HG02943 (cell line): ENCODE data around the gene WDFY4.

Source experiments
- ATAC-seq: cut with Tn5 transposase; IDR thresholded peaks from one replicate; pipeline ENCODE4 v1.9.1; 2021; ENCODE audit warnings: mild to moderate bottlenecking, low read depth, moderate library complexity; ENCODE audit not compliant: unreplicated experiment

WDFY4 gene

DNA sequence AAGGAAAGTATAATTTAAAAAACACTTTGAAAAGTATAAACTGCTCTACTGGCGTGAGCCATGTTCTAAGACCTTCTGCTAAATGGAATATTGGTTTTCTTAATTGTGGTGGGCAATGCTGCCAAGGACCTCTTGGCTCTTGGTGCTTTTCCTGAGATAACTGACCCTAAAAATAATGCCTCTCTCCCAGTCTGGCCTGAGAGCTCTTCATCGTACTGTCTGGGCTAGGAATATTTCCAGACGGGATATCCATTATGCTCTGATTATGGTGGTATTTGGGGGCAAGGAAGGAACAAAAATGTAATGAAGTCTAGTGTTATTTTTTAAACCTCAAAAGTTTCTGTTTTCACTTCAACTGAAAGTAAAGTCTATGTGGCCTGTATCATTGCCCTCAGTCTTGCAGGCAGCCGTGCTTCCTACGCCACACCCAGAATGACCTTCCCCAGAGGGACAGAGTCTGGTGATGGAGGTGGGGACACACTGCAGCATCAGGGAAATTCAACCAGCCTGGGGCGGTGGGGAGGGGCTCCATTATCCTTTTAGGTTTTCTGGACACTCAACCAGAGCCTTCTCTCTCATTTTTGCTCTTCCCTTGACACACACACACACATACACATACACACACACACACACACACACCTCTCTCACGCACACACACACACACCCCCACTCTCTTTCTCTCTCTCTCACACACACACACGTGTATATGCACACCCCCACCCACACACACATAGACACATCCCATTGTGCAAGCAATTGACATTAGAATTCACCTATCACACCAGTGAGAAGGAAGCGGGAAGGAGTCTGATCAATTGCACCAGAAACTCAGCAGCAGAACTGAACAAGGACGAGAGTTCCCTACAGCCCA, 155.4 kb downstream of the WDFY4 start:
- no peak for ATAC-seq

DNA sequence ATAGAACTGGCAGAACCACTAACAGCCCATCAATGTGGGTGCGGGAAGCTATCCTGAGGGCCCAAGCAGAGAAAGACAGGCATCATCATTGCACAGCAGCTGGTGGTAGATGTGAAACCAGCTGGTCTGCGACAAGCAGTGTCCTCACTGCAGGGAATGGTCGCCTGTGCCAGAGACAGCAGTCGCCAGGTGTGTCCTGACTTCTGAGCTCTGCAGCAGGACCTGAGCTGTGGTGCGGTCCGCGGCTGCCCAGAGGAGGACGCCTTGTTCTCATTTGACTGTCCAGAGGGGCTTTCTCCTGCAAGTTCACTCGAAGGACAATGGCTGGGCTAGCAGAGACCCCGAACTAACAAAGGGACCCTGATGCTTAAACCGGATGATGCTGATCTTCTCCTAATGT, 157.6 kb downstream of the WDFY4 start:
- no peak for ATAC-seq

DNA sequence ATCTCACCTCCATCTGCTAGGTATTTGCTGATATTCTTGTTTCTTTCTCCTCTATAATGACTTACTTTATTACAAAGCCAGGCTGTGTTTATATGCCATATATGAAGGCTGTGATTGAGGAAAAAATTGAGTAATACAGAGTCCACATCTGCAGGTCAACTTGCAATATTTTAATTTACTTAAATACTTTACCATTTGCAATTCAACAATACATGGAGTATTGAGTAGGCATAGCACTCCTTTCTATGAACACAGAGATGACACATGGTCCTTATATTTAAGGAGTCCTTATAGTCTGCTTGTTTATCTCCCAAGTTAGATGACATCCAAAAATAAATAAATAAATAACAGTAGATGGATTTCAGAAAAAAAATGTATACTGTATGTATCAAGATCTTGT, 158.5 kb downstream of the WDFY4 start:
- ATAC-seq, result no peak

DNA sequence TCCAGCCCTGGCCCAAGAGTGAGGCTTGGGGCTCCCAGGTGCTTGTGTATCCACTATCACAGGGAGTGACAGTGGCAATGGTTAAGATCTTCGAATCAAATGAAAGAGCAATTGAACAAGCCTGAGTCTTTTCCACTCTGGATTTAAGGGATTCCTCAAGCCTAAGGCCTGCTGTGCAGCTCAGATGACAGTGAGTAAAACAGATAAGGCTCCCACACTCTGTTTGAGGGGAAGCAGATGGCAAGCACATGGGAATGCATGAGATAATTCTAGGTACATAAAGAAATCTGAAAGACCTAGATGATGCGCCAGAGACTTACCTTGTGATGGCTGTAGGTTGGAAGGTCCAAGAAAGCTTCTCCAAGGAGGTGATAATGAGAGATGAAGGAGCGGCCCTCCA, 159.9 kb downstream of the WDFY4 start:
- ATAC-seq, result no peak

DNA sequence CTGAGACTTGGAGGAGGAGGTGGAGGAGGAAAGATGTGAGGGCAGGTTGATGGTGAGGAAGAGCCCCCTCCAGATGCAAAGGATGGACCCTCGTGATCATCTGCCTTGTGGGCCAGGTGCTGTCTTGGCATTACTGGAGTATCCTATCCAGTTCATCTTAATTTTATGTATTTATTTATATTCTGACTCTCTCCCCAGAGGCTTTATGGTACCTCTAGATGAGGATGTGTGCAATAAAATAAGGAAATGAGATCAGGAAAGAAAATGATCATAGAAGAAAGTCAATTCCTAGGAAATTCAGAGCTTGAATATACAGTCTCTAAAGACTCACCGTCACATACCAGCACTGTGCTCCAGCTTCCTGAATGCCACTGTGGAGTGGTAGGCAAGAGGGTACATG, 160.8 kb downstream of the WDFY4 start:
- ATAC-seq, result no peak

DNA sequence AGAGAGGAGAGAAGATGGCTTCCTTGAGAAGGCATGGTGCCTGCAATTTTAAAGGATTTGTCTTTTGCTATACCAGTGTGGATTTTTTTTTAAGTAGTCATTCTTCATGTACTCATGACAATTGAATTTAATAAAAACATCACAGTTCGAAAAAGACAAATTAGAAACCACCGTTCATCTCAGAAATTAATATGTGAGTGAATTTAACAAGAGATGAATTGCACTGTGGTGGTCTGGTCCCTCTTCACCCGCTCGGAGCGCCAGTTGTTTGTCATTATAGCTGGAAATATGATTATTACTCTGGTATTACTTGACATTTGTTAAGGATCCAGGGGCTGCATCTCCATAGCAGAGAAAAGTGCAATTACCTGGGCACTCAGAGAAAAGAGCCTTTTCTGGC, 163.0 kb downstream of the WDFY4 start:
- no peak for ATAC-seq

DNA sequence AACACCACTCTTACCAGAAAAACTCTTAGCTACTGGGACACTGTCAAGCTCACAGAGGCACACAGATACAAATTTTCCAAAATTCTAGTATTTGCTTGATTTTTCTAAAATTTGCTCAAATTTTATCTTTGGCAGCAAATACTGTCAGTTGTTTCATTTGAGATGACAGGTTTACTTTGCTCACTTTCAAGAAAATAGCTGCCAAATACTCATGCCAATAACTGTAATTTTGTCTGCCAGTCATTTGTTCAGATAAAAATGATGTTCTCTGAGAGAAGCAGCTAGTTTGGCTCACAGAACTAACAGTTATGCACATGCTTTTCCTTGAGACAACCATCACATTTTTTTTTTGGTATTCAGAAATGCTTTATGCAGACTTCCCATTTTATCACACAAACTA, 172.2 kb downstream of the WDFY4 start:
- no peak for ATAC-seq

DNA sequence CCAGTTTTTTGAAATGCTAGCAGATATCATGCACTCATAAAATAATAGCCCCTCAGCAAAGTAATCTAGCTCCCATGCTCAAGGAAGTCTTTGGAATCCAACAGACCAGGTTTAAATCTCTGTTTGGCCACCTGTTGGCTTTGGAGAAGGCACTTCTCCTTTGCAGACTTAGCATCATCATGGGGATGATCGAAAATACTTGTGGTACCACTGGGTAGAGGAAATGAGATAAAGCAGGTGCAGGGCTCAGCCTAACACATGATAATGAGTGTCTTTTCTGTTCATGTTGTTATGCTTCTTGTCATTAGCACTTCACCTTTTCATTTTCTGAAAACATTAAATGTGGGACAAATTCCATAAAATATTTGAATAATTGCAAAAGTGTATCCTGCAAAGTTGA, 187.6 kb downstream of the WDFY4 start:
- ATAC-seq, result no peak

DNA sequence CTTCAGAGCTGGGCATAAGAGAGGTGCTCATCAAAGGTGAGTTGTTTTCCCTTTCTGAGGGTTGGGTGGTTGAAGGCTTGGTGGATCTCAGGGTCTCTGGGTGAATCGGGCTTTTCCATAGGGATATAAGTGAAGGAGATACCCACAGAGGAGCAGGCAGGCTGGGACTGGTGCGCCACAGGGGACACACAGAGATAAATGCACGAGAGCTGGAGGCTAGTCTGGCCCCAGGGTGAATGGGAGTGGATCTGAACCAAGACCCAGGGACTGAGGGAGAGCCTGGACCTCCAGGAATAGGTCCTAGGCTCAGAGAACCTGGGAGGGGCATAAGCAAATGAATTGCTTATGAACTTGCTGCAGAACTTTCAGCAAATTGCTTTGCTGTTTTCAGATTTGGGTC, 193.4 kb downstream of the WDFY4 start:
- ATAC-seq, result no peak

DNA sequence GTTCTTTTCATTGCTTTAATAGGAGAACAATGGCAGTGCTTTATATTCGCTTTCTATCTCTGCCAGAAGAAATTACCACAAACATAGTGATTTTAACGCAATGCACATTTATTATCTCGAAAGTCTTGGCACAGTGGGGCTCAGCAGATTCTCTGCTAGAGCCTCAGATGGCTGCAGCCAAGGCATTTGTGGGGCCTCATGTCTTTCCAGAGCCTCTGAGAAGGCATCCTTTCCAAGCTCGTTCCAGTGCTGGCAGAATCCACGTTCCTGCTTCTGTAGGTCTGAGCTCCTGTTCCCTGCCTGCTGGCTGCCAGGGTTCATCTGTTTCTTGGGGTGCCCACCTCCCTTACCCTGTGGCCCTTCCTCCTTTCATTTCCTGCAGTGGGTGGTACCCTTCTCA, 194.8 kb downstream of the WDFY4 start:
- no peak for ATAC-seq

DNA sequence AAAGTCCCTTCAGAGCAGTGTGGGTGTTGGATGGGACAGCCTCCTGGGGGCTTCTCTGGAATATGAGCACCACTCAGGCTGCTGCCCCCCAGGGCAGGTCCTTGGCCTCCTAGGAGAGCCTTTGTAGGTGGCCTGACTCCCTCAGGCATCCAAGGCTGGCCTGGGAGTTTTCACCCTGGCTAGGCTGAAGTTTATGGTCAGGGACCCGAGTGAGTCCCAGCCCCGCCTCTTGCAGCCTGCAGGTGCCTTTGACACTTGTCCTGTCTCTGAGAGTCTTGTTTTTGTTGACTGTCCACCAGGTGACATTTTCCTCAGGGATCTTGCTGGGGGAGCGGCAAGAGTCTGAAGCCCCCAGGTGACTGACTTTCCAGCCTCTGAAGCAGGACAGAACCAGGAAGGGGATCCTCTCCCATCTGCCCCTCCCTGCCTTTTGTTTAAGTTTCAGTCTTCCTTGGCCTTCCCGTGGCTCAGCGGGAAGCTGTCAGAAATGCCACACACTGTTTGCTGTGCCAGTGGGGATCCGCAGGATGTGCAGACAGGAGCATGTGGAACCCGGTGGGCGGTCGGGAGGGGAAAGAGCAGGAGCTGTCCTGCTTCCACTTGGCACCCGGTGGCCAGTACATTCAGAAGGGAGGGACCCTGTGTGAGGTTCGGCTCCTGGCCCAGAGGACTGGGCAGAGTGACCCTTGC, 195.5 kb downstream of the WDFY4 start:
- no peak for ATAC-seq

DNA sequence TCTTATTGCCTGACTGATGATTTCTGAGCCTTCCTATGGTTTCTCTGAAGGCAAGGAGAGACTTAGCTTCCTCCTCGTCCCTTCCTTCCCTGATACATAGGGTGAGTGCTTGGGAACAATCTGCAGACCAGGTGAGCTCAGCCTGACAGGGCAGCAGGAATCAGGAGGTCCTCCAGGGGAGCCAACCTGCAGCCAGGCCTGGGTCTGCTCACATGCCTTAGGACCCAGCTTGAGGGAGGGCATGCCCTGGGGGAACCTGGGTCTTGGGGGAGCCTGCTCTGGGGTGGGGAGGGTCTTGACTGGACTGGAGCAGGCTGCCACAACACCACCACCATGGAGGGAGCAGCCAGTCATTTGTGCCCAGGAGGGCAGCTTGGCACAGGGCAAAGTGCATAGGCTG, 197.3 kb downstream of the WDFY4 start:
- ATAC-seq, result no peak

DNA sequence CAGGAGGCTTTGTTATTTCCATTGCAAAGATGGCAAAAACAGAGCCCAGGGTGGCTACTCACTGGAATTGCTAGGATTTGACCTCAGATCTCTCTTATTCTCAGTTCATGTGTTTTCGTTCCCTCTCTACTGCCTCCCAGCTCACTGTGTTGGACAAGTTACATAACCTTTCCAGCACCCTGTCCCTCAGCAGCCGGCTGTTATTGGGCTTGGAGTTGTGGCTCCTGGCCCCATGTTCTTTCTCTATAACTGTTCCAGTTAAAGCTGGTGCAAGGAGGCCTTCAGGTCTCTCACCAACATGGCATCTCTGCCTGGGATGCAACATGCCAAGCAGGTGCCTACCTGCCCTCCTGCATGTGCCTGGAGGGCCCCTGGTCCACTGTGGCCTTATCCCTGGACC, 198.2 kb downstream of the WDFY4 start:
- ATAC-seq, result no peak

DNA sequence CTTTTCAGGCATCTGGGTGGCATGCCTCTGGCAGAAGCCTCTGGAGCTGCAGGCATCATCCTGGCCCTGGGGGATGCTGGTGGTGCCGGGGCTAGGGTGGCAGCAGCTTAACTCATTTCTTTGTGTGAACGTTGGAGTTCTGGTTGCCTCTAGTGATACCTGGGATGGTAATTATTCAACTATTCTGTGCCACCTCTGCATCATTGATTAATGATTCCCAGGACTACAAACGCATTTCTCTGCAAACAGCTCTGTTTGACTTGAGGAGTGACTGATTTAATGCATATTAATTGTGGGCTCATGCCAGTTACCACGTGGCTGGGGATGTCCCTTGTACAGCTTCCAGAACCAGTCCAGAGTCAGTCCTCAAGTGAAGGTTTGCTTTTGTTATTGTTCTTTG, 199.0 kb downstream of the WDFY4 start:
- ATAC-seq, result no peak

DNA sequence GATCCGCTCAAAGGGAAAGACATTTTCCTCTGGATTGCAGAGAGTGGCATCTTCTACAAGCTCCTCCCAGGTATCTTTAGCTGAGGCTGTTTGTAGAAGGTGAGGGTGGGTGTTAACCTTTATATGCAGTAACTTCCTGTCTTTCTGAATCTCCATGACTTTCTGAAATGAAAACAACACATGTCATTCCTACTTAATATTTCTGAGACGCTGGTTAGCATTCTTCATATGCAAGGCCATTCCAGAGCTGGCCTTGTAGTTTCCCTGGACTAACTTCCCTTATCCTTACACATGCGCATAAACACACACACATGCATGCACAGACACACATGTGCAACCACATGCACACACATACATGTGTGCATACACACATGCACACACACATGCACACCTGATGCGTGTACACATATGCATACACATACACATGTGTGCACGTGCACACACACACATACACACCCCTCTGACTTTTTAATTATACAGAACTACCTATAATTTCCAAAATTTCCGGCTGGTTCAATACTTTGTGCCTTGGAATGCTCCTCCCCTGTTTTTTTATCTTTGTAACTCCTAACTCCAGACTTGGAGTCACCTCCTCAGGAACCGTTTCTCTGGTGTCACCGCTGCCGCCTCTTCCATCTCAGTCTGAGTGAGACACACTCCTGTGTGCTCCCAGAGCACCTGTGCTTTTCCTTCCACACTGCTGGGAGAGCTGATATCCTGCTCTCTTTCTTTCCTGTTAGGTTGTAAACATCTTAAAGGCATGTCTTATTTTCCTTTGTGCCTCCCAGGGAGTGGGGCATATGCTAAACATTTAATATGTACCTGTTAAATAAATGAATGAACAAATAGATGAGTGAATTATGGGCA, 199.7 kb downstream of the WDFY4 start:
- ATAC-seq, result no peak

DNA sequence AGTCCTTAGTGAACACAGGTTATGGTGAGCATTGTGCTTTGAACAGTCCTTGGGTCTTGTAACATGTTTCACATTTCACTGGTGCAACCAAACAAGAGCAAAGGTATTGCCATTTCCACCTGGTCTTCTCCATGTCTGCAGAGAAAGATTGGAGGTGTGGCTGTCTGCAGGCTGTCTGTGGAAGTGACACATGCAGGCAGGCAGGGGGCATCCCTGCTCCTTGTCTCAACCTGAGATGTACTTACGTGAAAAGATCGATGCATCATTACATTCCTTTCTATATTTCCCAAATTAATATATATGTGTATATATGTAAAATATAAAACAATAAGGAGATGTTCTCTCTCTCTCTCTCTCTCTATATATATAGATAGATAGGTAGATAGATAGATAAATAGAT, 200.7 kb downstream of the WDFY4 start:
- ATAC-seq, result no peak

DNA sequence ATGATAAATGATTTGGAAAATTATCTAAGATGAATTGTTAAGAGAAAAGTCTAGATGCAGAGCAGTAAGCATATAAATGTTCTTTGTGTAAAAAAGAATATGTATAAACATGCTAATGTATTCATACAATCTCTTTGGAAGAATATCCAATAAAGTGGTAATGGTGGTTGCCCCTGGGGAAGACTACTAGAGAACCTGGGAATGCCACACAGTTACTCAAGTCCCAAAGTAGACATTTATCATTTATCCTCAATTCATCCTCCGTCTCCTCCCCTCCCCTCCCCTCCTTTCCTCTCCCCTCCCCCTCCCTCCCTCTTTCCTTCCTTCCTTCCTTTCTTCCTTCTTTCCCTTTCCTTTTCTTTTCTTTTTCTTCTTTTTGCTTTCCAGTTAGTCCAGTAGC, 203.3 kb downstream of the WDFY4 start:
- no peak for ATAC-seq

DNA sequence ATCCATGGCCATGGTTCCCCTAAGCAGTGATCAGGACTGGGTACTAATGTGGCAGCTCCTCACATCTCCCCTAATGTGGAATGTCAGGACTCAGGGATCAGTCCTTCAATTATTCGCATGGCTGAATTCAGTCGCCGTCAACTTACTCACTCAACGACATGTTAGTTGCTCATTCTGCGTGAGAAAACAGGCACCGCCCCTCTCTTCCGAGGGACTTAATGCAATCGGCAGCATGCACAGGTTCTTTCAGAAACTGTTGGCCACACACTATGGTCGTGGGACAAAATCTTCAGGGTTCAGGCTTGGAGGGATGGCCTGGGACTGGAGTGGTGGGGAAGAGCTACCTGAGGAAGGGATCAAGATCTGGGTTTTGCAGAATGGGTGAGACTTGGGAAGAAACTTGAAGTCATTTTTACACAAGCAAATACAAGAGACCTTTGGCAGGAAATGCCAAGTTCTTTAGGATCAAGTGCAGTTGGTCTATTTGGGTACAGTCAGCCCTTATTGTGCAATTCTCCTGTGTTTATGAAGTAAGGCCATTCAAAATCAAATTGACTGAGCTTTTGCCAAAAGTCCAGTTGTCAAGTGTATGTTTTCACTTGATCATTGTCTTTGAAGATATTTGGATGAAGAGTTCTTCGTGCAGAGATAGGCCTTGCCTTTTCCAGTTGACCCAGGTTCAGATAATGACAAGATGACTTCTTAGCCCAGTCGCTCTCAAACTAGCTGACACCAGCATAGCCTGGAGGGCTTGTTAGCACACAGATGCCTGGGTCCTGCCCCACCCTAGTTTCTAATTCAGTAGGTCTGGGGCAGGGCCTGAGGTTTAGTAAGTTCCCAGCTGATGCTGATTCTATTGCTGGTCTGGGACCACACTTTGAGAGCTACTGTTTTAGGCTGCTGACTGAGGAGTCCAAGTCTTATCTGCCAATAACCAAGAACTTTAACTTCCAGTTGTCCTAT, 206.5 kb downstream of the WDFY4 start:
- no peak for ATAC-seq

DNA sequence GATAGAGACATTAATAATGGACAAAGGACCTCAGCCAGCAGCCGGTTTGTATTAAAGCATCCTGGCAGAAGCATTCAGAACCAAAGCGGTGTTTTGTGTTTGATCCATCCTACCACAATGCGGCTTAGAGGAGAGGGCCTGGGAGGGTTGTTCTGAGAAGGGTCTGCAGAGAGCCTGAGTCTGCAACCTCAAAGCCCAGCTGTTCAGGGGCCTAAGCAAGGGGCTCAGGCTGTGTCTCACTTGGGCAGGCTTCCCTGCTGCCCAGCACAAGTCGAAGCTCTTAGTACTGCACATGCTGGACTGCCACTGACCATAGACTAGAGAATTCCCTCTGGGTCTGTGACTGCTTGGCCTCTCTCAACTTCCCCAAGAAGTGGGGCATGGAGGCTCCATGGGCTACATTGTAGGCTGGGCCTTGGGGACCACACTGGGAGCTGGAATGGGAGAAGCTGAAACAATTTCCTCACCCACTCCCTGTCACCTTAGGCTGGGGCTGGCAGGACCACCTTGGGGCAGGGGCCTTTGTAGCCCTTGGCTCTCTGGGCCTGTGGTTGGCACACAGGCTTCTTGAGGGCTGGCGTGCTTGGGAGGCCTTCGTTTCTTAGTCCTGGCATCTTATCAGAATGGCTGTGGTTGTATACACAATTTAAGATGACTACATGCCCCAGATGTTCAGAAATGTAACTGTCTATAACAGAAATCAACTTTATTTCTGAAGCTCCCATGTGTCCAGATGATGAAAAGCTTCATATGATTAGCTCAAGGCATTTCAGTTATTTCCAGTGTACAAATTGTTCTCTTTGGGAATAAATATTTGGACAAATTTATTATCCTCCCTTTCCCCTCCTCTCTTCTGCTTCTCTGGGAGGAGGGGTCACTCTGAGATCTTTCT, 210.5 kb downstream of the WDFY4 start:
- no peak for ATAC-seq
